ENCODE results near the gene CCDC15.

GRCh38 chr11:125049164-125049792 is 95.3 kb downstream of the CCDC15 start:
- TF ChIP-seq CTCF (conservative IDR thresholded peaks at IDR 0.05; ENCODE audit: low read depth, low read length) (no peak), POLR2A (IDR thresholded peaks at IDR 0.05; ENCODE audit: low read depth, low read length) (no peak), RFX5 (IDR thresholded peaks at IDR 0.05; ENCODE audit: low read depth, low read length) (no peak), ELK1 (IDR thresholded peaks at IDR 0.05; ENCODE audit: borderline replicate concordance, low read depth, low read length) (no peak), USF2 (IDR thresholded peaks at IDR 0.05; ENCODE audit: low read depth, low read length) (no peak), RAD21 (IDR thresholded peaks at IDR 0.05; ENCODE audit: low read length) (no peak), CEBPB (IDR thresholded peaks at IDR 0.05; ENCODE audit: low read depth, low read length) (no peak)

Data from IMR-90 (cell line).